IMR-90 (cell line): Measurements from ENCODE around the gene OSBP2. TPM values are rescaled to one million over a fixed set of nuclear protein-coding genes. Genes with fewer than 3 reads are reported as not detected.

Experiments
- ATAC-seq: fragments of 200-7000 bp; cut with Tn5 transposase; 2 replicates; pipeline ENCODE4 v1.9.1; 2020; ENCODE audit warnings: low read depth, mild to moderate bottlenecking, moderate library complexity
- BruUV-seq: library from RNA; stranded (reverse); fragments of 400-500 nt; replicated peaks from 2 replicates; lab custom pipeline; 2021; lab: Mats Ljungman, UMichigan
- CTCF ChIA-PET: fragments of 300-600 bp; formaldehyde crosslinking; extraction: SDS; loops from one replicate; lab custom pipeline; 2021; ENCODE audit warnings: antibody characterized with exemption; lab: Yijun Ruan, JAX
- POLR2A ChIA-PET: fragments of 300-600 bp; sonication (Branson Sonifier 250); formaldehyde crosslinking; loops from one replicate; lab custom pipeline; 2022; ENCODE audit warnings: antibody characterized with exemption; ENCODE audit not compliant: unreplicated experiment; lab: Charles Lee
- DNase-seq: peaks from one replicate; pipeline ENCODE4 v3.0.0; 2013
- H2AFZ ChIP-seq: replicated peaks from 2 replicates; pipeline ENCODE3; 2013; ENCODE audit warnings: low read length, mild to moderate bottlenecking; ENCODE audit not compliant: poor library complexity
- H2AK5ac ChIP-seq: 2 replicates; pipeline ENCODE4 v1.6.1; 2013; ENCODE audit warnings: low read depth, low read length, inconsistent platforms
- H2AK9ac ChIP-seq: replicated peaks from 2 replicates; pipeline ENCODE3; 2013; ENCODE audit warnings: mild to moderate bottlenecking, low read depth, low read length, moderate library complexity; ENCODE audit not compliant: poor library complexity
- H2BK120ac ChIP-seq: 2 replicates; pipeline ENCODE4 v1.6.1; 2013; ENCODE audit warnings: low read depth, low read length, inconsistent platforms
- H2BK15ac ChIP-seq: 3 replicates; pipeline ENCODE4 v1.6.1; 2013; ENCODE audit warnings: low read depth, low read length, inconsistent platforms
- H2BK20ac ChIP-seq: 2 replicates; pipeline ENCODE4 v1.6.1; 2013; ENCODE audit warnings: low read depth, mild to moderate bottlenecking, inconsistent platforms, low read length, moderate library complexity
- H2BK5ac ChIP-seq: 2 replicates; pipeline ENCODE4 v1.6.1; 2013; ENCODE audit warnings: mild to moderate bottlenecking, low read depth, low read length, inconsistent platforms; ENCODE audit not compliant: poor library complexity, severe bottlenecking
- H3K14ac ChIP-seq: replicated peaks from 2 replicates; pipeline ENCODE4 v1.6.1; 2013; ENCODE audit warnings: low read depth, low read length, inconsistent platforms
- H3K18ac ChIP-seq: 2 replicates; pipeline ENCODE4 v1.6.1; 2013; ENCODE audit warnings: low read depth, low read length, control low read depth
- H3K23ac ChIP-seq: 2 replicates; pipeline ENCODE4 v1.6.1; 2013; ENCODE audit warnings: low read depth, low read length, inconsistent platforms
- H3K27ac ChIP-seq: 2 replicates; pipeline ENCODE4 v1.5.1; 2013; ENCODE audit warnings: mild to moderate bottlenecking, control low read depth, low read length; ENCODE audit not compliant: insufficient read depth
- H3K27me3 ChIP-seq: 2 replicates; pipeline ENCODE4 v1.6.1; 2013; ENCODE audit warnings: low read length; ENCODE audit not compliant: control insufficient read depth, insufficient read depth
- H3K36me3 ChIP-seq: 2 replicates; pipeline ENCODE4 v1.6.1; 2013; ENCODE audit warnings: low read length, mixed read lengths; ENCODE audit not compliant: control insufficient read depth, insufficient read depth
- H3K4ac ChIP-seq: 2 replicates; pipeline ENCODE4 v1.6.1; 2013; ENCODE audit warnings: low read depth, low read length, inconsistent platforms
- H3K4me1 ChIP-seq: 2 replicates; pipeline ENCODE4 v1.6.1; 2013; ENCODE audit warnings: low read length, mixed read lengths; ENCODE audit not compliant: control insufficient read depth, insufficient read depth
- H3K4me2 ChIP-seq: 2 replicates; pipeline ENCODE4 v1.6.1; 2013; ENCODE audit warnings: low read depth, mild to moderate bottlenecking, control low read depth, low read length, moderate library complexity
- H3K4me3 ChIP-seq: 2 replicates; pipeline ENCODE4 v1.5.1; 2013; ENCODE audit warnings: low read depth, mild to moderate bottlenecking, control low read depth, low read length, moderate library complexity; ENCODE audit not compliant: insufficient read depth
- H3K56ac ChIP-seq: 2 replicates; pipeline ENCODE4 v1.6.1; 2013; ENCODE audit warnings: low read length, inconsistent platforms; ENCODE audit not compliant: insufficient read depth; ENCODE audit errors: extremely low read depth
- H3K79me1 ChIP-seq, 2 experiments: 2 replicates each; pipeline ENCODE4 v1.6.1; 2013; ENCODE audit warnings: low read length in 2 of 2, inconsistent platforms in 1 of 2, low read depth in 1 of 2
- H3K9ac ChIP-seq: 2 replicates; pipeline ENCODE4 v1.6.1; 2013; ENCODE audit warnings: low read depth, low read length, control low read depth
- H3K9me1 ChIP-seq: 2 replicates; pipeline ENCODE4 v1.6.1; 2013; ENCODE audit warnings: low read length, inconsistent platforms; ENCODE audit not compliant: insufficient read depth
- H3K9me3 ChIP-seq: 2 replicates; pipeline ENCODE4 v1.6.1; 2013; ENCODE audit warnings: low read length; ENCODE audit not compliant: control insufficient read depth, insufficient read depth
- H4K20me1 ChIP-seq: 2 replicates; pipeline ENCODE4 v1.6.1; 2013; ENCODE audit warnings: low read length, inconsistent platforms; ENCODE audit not compliant: insufficient read depth
- H4K5ac ChIP-seq: 2 replicates; pipeline ENCODE4 v1.6.1; 2013; ENCODE audit warnings: mild to moderate bottlenecking, low read depth, low read length, control low read depth
- H4K8ac ChIP-seq, 2 experiments: 2 replicates each; pipeline ENCODE4 v1.6.1; 2013; ENCODE audit warnings: low read depth in 2 of 2, low read length in 2 of 2, control low read depth in 1 of 2, inconsistent platforms in 1 of 2
- H4K91ac ChIP-seq: 2 replicates; pipeline ENCODE4 v1.6.1; 2013; ENCODE audit warnings: low read depth, low read length, inconsistent platforms; ENCODE audit not compliant: insufficient read depth
- BHLHE40 ChIP-seq: fragments of 150-350 bp; IDR thresholded peaks from 2 replicates; pipeline ENCODE4 v1.6.1; 2016; ENCODE audit warnings: mild to moderate bottlenecking, low read depth, low read length
- CEBPB ChIP-seq: IDR thresholded peaks from 2 replicates; pipeline ENCODE4 v1.6.1; 2012; ENCODE audit warnings: low read depth, low read length, improper control_type of control experiment
- CHD1 ChIP-seq: IDR thresholded peaks from 2 replicates; pipeline ENCODE4 v1.6.1; 2012; ENCODE audit warnings: low read depth, low read length, improper control_type of control experiment
- CTCF ChIP-seq: conservative IDR thresholded peaks from 2 replicates; pipeline ENCODE4 v1.5.1; 2012; ENCODE audit warnings: mild to moderate bottlenecking, low read depth, low read length, improper control_type of control experiment
- FOS ChIP-seq: fragments of 150-350 bp; IDR thresholded peaks from 2 replicates; pipeline ENCODE4 v1.6.1; 2016; ENCODE audit warnings: low read depth, low read length
- MAFK ChIP-seq: IDR thresholded peaks from 2 replicates; pipeline ENCODE4 v1.6.1; 2012; ENCODE audit warnings: low read depth, low read length, improper control_type of control experiment
- MAZ ChIP-seq: IDR thresholded peaks from 2 replicates; pipeline ENCODE4 v1.6.1; 2012; ENCODE audit warnings: low read depth, mild to moderate bottlenecking, low read length, improper control_type of control experiment, moderate library complexity, borderline replicate concordance
- MXI1 ChIP-seq: IDR thresholded peaks from 2 replicates; pipeline ENCODE4 v1.6.1; 2012; ENCODE audit warnings: low read depth, mild to moderate bottlenecking, low read length, moderate library complexity, borderline replicate concordance
- NFE2L2 ChIP-seq: fragments of 150-350 bp; IDR thresholded peaks from 2 replicates; pipeline ENCODE4 v1.6.1; 2016; ENCODE audit warnings: low read depth, mild to moderate bottlenecking, low read length
- POLR2A ChIP-seq: IDR thresholded peaks from 2 replicates; pipeline ENCODE4 v1.6.1; 2012; ENCODE audit warnings: mild to moderate bottlenecking, low read depth, low read length
- RAD21 ChIP-seq: IDR thresholded peaks from 2 replicates; pipeline ENCODE4 v1.6.1; 2012; ENCODE audit warnings: low read length, improper control_type of control experiment
- RCOR1 ChIP-seq: IDR thresholded peaks from 2 replicates; pipeline ENCODE4 v1.6.1; 2012; ENCODE audit warnings: mild to moderate bottlenecking, low read length, improper control_type of control experiment; ENCODE audit not compliant: insufficient replicate concordance
- RFX5 ChIP-seq: IDR thresholded peaks from 2 replicates; pipeline ENCODE4 v1.8.0; 2012; ENCODE audit warnings: low read depth, mild to moderate bottlenecking, low read length, moderate library complexity
- SMC3 ChIP-seq: fragments of 150-350 bp; IDR thresholded peaks from 2 replicates; pipeline ENCODE4 v1.6.1; 2016; ENCODE audit warnings: low read depth, mild to moderate bottlenecking, antibody characterized with exemption, low read length, moderate library complexity
- WGBS, 2 experiments: methylation state at CpG; one replicate each; pipeline versions ENCODE4 v1.1.5 to v1.1.7; 2013; ENCODE audit warnings: missing lambda C conversion rate in 2 of 2; ENCODE audit not compliant: insufficient read length in 1 of 2; ENCODE audit errors: extremely low coverage in 2 of 2; 5-methylcytosine and 5-hydroxymethylcytosine counted together
- dilution Hi-C: fragments of 300-500 bp; cut with HindIII; formaldehyde crosslinking; loops from one replicate; pipeline ENCODE4 v1.14.3; 2018; ENCODE audit warnings: low sequenced_read_pairs; ENCODE audit not compliant: unreplicated experiment
- in situ Hi-C: fragments of 300-500 bp; cut with MboI; formaldehyde crosslinking; loops from 3 replicates; pipeline ENCODE4 v1.14.3; 2019; ENCODE audit warnings: low sequenced_read_pairs, inconsistent platforms, mixed read lengths
- intact Hi-C: fragments of 100-400 bp; cut with micrococcal nuclease; formaldehyde crosslinking; loops from 2 replicates; pipeline ENCODE4 v1.10.0; 2022
- polyA plus RNA-seq, 3 experiments: library from polyadenylated mRNA; depleted of rRNA; stranded (reverse); fragments of >200 nt; gene quantifications; 2 replicates each; pipeline ENCODE4 v1.2.3, GENCODE V29; 2012; ENCODE audit warnings: low replicate concordance in 1 of 3
- total RNA-seq: library from RNA; depleted of rRNA; stranded (reverse); fragments of >200 nt; gene quantifications from 2 replicates; pipeline ENCODE4 v1.2.3, GENCODE V29; 2012
- TF ChIP-seq, protein P1 (sequence below): fragments of 150-350 bp; IDR thresholded peaks from 2 replicates; pipeline ENCODE4 v1.6.1; 2017; ENCODE audit warnings: mild to moderate bottlenecking, antibody characterized with exemption, low read length, low read depth
- TF ChIP-seq, protein P2 (sequence below): fragments of 150-350 bp; IDR thresholded peaks from 2 replicates; pipeline ENCODE4 v1.6.1; 2016; ENCODE audit warnings: low read depth, mild to moderate bottlenecking, low read length, moderate library complexity, borderline replicate concordance

OSBP2 gene
- total and polyA plus RNA-seq, 2 of the 4 experiments (the other 2 are of a cell fraction): 1.8 to 2.2 TPM

GRCh38 chr22:30955153-30955552, 260.5 kb downstream of the OSBP2 start:
- Histone ChIP-seq H3K9ac (no peak overlapping the region), H3K4ac (no peak overlapping the region), H3K56ac (no peak overlapping the region), H4K5ac (no peak overlapping the region), H4K91ac (no peak overlapping the region), H3K4me1 (no peaks in the 10 kb centered on the region), H3K18ac (no peak overlapping the region), H2AK9ac (no peak overlapping the region), H3K9me3 (no peaks in the 10 kb centered on the region), H3K23ac (no peak overlapping the region), H2AFZ (no peak overlapping the region), H4K20me1 (peaks cover 3% of the 10 kb centered on the region; the same call in 1 of the 2 replicates), H3K14ac (no peak overlapping the region), H3K27ac (no peak overlapping the region), H3K27me3 (no peaks in the 10 kb centered on the region), H2AK5ac (no peak overlapping the region), H3K9me1 (peaks cover 10% of the 10 kb centered on the region), H3K4me2 (no peak overlapping the region), H3K4me3 (no peak overlapping the region), H2BK5ac (no peak overlapping the region), H2BK15ac (no peak overlapping the region), H3K79me1 (peaks cover 26 to 50% of the 10 kb centered on the region in 2 experiments), H3K36me3 (peaks cover 17% of the 10 kb centered on the region), H2BK120ac (no peak overlapping the region), H2BK20ac (no peak overlapping the region), H4K8ac (no peak overlapping the region)
- TF ChIP-seq MAZ: no peak
- no peak for TF ChIP-seq CTCF
- no peak for TF ChIP-seq NFE2L2
- TF ChIP-seq, protein P1, sequence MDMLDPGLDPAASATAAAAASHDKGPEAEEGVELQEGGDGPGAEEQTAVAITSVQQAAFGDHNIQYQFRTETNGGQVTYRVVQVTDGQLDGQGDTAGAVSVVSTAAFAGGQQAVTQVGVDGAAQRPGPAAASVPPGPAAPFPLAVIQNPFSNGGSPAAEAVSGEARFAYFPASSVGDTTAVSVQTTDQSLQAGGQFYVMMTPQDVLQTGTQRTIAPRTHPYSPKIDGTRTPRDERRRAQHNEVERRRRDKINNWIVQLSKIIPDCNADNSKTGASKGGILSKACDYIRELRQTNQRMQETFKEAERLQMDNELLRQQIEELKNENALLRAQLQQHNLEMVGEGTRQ: no peak
- no peak for TF ChIP-seq MXI1
- no peak for TF ChIP-seq RFX5
- TF ChIP-seq RAD21: no peak
- TF ChIP-seq RCOR1: no peak
- no peak for TF ChIP-seq SMC3
- no peak for TF ChIP-seq POLR2A
- TF ChIP-seq CHD1: no peak
- TF ChIP-seq, protein P2, sequence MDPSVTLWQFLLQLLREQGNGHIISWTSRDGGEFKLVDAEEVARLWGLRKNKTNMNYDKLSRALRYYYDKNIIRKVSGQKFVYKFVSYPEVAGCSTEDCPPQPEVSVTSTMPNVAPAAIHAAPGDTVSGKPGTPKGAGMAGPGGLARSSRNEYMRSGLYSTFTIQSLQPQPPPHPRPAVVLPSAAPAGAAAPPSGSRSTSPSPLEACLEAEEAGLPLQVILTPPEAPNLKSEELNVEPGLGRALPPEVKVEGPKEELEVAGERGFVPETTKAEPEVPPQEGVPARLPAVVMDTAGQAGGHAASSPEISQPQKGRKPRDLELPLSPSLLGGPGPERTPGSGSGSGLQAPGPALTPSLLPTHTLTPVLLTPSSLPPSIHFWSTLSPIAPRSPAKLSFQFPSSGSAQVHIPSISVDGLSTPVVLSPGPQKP: no peak
- no peak for TF ChIP-seq CEBPB
- TF ChIP-seq MAFK: no peak
- no peak for TF ChIP-seq FOS
- TF ChIP-seq BHLHE40: no peak
- BruUV-seq: no TSS peak
- POLR2A ChIA-PET: interaction anchor here (0.6 kb wide), 1 partner anchor 14 kb away, joined by 4 read pairs; the partner anchor contains the start of gene MORC2
- dilution Hi-C loops: no loop called here
- CTCF ChIA-PET: no interaction called here
- in situ Hi-C loops: no loop called here
- ATAC-seq (no peak), DNase-seq (no peak)
- 100% methylated on average over 3 of the region's 4 CpGs; no CpG with 5 or more reads in 1 of the 2 experiments for WGBS, 2 experiments
- intact Hi-C loops: no loop called here
